ENCODE measurements around the gene EHMT2.

The EHMT2 gene

GRCh38 chr6:31837369-31838113 lies 60.0 kb downstream of the EHMT2 start:
- DNase-seq, result no peak

- peak in 1 of 6 experiments; percentile 19 for DNase-seq
Measured at GRCh38 chr6:31836474-31837368, 60.8 kb downstream of the EHMT2 start.

- no peak for DNase-seq
Measured at GRCh38 chr6:31836047-31836473, 61.4 kb downstream of the EHMT2 start.

GRCh38 chr6:31834367-31835250 lies 62.9 kb downstream of the EHMT2 start:
- peak; percentile 67 to 87 (median 74) for DNase-seq

GRCh38 chr6:31831350-31832215 lies 65.9 kb downstream of the EHMT2 start:
- peak in 1 of 6 experiments; percentile 26 for DNase-seq

GRCh38 chr6:31830886-31831335 lies 66.6 kb downstream of the EHMT2 start:
- no peak for DNase-seq
